Right lobe of liver (tissue), 4 donors: ENCODE results near the gene C11orf68.

Source experiments
- POLR2A ChIP-seq: fragments of 450-650 bp; IDR thresholded peaks from one replicate; pipeline ENCODE4 v1.6.1; 2017; ENCODE audit warnings: antibody characterized with exemption, mild to moderate bottlenecking
- TF ChIP-seq, protein P1 (sequence below), 4 donors: fragments of 200-600 bp in 3 of 4; fragments of 450-650 bp in 1 of 4; IDR thresholded peaks; one replicate each; pipeline versions ENCODE4 v1.5.1 to v1.8.0; 2016 to 2022; ENCODE audit warnings: antibody characterized with exemption in 4 of 4, mild to moderate bottlenecking in 2 of 4
- donor health status: DM: no; HTN: no; CAD: no.
- donor health status: DM: no; HTN: no; CAD: no.
- donor health status: DM: no; HTN: yes; CAD: no.

- TF ChIP-seq, protein P1, sequence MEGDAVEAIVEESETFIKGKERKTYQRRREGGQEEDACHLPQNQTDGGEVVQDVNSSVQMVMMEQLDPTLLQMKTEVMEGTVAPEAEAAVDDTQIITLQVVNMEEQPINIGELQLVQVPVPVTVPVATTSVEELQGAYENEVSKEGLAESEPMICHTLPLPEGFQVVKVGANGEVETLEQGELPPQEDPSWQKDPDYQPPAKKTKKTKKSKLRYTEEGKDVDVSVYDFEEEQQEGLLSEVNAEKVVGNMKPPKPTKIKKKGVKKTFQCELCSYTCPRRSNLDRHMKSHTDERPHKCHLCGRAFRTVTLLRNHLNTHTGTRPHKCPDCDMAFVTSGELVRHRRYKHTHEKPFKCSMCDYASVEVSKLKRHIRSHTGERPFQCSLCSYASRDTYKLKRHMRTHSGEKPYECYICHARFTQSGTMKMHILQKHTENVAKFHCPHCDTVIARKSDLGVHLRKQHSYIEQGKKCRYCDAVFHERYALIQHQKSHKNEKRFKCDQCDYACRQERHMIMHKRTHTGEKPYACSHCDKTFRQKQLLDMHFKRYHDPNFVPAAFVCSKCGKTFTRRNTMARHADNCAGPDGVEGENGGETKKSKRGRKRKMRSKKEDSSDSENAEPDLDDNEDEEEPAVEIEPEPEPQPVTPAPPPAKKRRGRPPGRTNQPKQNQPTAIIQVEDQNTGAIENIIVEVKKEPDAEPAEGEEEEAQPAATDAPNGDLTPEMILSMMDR (IDR thresholded peaks at IDR 0.05) = no peak
- TF ChIP-seq POLR2A = no peak
Observed at GRCh38 chr11:65912845-65913244, 6.0 kb downstream of the C11orf68 start.
